HEK293T (cell line): Measurements from ENCODE around the gene TRIM33.

Experiments used
- BHLHE40 ChIP-seq: fragments of 450-650 bp; IDR thresholded peaks from 2 replicates; pipeline ENCODE4 v1.6.1; 2016; ENCODE audit warnings: mild to moderate bottlenecking, moderate library complexity, borderline replicate concordance
- FOXM1 ChIP-seq: fragments of 450-650 bp; IDR thresholded peaks from 2 replicates; pipeline ENCODE4 v1.6.1; 2017; ENCODE audit warnings: mild to moderate bottlenecking, borderline replicate concordance
- LEF1 ChIP-seq: fragments of 450-650 bp; IDR thresholded peaks from 2 replicates; pipeline ENCODE4 v1.6.1; 2017; ENCODE audit warnings: mild to moderate bottlenecking, borderline replicate concordance
- SP1 ChIP-seq: fragments of 450-650 bp; IDR thresholded peaks from 2 replicates; pipeline ENCODE4 v1.6.1; 2017
- TARDBP ChIP-seq: fragments of 450-650 bp; IDR thresholded peaks from 2 replicates; pipeline ENCODE4 v1.6.1; 2016

DNA sequence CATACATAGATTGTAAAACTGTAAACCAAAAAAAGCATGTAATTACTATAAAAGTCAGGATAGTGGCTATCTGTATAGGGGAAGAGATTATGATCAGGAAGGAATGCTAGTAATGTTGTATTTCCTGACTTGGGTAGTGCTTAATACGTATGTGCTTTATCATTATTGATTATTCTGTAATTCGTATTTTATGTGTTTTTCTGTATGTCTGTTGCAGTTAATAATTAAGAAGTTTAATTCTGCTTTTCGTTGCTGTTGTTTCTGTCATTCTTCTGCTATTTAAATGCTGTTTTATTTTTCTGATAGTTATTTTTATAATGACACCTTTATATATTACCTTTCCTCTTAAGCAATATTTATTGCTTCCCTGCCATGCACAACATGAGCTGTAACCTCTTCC, 29.3 kb upstream of the TRIM33 start:
- no peak for TF ChIP-seq FOXM1
- no peak for TF ChIP-seq LEF1
- TF ChIP-seq BHLHE40: no peak
- TF ChIP-seq TARDBP: no peak
- TF ChIP-seq SP1: no peak
